SIG-M5 treated with dmso at 0.1 percent for 504 hours (cell line): Measurements from ENCODE around the gene PTH2.
"Not testable (repeated sequence)": the region's sequence is repeated elsewhere in the genome, so short reads cannot be mapped to it uniquely, and the experiment has no call there.

Source experiments
- DNase-seq: peaks from one replicate; lab custom pipeline; 2025; ENCODE audit not compliant: unreplicated experiment; lab: John Stamatoyannopoulos, UW

Gene PTH2

DNA sequence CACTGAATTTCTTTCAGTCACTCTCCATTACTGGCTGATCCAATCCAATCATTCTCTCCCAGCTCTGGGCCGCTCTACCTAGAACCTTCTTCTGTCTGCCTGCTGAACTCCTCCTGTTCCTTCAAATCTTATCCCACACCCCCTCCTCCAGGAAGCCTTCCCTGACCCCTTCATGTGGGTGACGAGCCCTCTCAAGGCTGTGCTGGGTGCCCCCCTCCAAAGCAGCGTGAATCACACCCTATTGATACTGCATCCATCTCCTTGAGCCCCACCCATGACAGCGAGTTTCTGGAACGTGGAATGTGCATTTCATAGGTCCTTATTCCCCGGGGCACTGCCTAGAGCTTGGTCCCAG, 25.2 kb upstream of the PTH2 start:
- DNase-seq: no peak

DNA sequence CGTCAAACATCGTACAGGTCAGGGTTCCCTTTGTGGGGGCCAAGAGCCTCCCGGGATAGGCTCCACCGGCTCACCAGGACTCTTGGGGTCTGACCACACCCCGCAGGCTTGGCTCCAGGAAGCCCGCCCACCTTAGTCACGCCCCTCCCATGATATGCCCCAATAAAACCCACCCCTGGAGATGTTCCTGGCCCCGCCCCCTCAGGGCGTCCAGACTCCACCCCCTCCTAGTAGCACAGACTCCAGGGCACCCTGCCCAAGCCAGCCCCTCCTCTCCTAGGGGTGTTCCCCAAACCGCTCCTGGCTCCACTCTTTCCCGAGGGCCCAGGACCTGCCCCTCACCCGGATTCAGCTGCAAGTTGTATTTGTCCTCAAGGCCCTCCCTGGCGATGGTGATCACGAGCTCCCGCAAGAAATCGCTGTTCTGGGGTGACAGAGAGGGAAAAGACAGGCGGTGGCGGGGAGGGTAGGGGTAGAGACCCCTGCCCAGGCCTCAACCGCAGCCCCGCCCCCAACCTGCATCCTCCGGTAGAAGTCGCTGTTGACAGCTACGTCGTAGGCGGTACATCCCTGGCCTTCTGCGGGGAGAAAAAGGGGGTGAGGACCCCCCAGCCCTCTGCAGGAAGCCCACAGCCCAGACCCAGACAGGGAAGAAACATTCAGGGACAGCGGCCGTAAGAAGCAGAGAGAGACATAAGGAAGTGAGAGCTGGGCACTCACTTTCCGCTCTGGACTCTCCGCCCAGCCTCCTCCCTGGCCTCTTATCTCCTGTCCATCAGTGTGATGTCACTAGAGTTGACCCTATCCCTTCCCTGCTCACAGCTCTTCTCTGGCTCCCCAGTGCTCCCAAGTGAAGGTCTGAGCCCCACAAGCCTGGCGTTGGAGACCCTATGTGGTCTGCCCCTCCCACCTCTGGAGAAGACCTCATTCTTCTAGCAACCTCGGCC, 24.5 kb upstream of the PTH2 start:
- no peak for DNase-seq

DNA sequence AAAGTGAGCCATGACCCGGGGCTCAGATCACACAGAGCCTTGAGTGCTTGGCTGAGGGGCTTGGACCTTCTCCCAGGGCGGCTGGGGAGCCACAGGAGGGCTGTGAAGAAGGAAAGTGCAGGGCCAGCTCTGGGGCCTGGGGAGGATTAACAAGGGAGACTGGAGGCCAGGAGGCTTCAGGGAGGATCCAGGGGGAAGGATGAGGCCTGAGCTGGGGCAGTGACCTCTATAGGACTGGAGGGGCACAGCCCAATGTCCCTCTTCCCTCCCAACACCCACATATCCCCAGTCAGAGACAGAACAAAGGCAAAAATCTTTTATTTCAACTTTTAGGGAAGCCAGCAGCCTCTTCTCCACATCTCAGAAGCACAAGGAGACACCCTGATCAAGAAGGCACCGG, 22.8 kb upstream of the PTH2 start:
- no peak for DNase-seq

DNA sequence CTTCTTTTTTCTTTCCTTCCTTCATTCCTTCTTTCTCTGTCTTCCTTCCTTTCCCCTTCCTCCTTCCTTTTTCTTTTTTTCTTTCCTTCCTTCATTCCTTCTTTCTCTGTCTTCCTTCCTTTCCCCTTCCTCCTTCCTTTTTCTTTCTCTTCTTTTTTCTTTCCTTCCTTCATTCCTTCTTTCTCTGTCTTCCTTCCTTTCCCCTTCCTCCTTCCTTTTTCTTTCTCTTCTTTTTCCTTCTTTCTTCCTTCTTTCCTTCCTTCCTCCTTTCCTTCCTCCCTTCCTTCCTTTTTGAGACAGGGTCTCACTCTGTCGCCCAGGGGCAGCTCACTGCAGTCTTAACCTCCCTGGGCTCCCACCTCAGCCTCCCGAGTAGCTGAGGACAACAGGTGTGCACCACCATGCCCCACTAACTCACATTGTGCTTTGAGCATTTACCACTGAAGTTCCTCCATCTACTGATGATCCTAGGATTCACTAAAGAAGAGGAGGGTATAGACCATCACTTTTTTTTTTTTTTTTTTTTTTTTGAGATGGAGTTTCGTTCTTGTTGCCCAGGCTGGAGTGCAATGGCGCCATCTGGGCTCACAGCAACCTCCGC, 21.0 kb upstream of the PTH2 start:
- not testable (repeated sequence) for DNase-seq

DNA sequence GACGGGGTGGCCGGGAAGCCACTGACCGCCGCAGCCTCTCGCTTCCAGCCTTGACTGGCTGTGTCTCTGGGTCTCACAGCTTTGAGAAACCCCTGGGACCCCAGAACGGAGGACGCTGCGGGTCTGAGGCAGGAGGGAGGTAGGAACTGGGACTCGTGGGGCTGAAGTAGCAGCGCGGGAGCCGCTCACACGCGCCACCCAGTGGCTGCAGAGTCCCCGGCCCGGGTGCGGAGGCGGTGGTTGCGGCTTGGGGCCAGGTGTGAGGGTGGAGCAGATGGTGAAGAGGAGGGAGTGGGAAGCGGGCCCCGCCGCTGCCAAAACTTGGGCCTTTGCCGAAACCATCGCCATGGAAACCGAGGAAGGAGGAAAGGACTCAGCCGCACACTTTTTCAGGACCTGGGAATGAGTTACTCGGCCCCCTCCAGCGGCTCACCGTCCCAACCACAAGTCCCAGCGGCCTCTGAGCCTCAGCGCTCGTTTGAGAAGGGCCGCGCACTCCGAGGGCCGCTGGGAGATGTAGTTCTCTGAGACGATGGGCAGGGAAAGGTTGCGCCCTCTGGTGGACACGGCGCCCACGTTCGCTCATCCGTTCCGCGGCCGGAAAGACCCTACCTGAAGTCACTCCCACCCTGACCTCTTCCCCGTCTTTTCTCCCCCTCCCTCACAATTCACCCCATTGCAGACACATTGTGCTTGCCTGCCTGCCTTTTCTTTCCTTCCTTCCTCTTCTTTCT, 20.3 kb upstream of the PTH2 start:
- DNase-seq: peak; percentile 93

DNA sequence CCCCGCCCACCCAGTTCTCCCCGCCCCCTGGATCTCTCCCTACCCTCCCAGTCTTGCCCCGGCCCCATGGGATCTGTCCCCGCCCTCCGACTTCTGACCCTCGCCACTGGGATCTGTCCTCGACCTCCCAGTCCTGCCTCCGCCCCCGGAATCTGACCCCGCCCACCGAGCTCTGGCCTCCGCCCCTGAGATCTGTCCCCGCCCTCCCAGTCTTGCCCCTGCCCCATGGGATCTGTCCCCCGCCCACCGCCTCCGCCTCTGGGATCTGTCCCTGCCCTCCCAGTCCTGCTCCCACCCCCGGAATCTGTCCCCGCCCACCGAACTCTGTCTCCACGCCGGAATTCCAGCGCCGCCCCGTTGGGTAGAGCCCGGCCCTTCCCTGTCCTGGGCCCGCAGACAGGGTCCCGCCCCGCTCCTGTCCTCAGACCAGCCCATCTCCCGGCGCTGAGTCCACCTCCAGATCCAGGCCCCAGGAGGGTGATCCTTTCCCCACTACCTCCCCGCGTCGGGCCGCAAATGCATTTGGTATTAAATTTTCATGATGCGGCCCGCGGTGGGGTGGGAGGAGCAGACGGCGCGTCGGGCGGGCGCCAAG, 19.6 kb upstream of the PTH2 start:
- peak; percentile 58 for DNase-seq

DNA sequence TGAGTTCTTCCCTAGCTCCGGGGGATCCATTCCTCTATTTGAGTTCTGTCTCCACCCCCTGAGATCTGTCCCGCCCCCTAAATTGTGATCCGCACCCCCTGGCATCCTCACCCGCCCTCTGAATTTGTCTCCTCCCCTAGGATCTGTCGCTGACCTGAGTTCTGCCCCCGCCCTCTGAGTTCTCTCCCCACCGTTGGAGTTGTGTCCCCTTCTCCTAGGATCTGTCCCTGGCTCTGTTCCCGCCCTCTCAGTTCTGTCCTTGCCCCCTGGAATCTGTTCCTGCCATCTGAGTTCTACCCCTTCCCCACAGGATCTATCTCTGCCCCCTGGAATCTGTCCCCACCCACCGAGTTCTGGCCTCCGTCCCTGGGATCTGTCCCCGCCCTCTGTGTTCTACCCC, 19.1 kb upstream of the PTH2 start:
- no peak for DNase-seq

DNA sequence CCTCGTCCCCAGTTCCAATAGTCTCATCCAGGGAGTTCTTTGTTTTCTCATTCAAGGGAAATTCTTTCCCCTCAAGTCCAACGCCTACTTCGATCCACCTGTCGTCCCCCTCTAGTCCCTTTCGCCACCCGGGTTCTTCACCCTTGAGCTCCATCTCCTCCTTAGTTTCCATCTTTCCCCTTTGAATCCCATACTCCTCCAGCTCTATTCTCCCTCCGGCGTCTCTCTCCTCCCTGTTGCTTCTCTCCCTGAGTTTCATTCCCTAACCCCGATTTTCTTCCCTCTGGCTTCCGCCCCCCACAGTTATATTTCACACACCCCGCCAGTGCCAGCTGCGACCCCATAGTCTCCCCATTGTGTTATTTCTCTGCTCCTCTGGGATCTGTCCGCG, 18.7 kb upstream of the PTH2 start:
- DNase-seq: no peak

DNA sequence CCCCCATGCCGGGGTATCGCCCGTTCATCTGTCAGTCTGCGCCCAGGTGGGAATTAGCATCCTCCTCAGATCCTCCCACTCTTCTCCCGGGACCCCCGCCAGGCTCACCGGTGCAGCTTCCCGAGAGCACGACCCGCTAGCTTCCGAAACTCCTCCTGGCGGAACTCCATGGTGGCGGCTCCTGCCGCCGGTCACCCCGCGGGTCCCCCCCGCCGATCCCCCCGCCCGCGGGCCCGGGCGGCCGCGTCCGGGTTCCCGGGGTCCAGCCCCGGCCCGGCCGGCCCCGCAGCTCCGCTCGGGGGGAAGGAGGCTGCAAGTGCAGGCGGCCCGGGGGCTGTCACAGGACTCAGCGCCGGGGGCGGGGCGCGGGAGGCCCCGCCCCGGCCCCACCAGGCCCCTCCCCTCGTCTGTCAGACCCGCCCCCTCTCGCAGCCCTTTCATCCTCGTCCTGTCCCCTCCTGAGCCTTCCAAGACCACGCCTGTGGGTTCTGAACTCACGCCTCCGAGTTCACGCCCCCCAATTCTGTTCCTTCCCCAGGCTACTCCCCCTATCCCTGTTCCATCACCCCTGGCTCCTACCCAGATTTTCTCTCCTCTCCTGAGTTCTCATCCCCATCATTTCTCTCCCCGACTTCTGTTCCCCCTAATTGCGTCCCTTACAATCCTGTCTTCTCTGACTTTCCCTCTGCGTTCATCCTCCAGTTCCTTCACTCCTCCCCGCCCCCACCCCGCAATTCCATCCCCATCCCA, 18.1 kb upstream of the PTH2 start, which contains the start of gene SLC17A7:
Gene SLC17A7 (minus strand): TSS at position 318 of the 750 bp plus-strand sequence. CDS start 148 bp downstream, at position 170.
- no peak for DNase-seq

DNA sequence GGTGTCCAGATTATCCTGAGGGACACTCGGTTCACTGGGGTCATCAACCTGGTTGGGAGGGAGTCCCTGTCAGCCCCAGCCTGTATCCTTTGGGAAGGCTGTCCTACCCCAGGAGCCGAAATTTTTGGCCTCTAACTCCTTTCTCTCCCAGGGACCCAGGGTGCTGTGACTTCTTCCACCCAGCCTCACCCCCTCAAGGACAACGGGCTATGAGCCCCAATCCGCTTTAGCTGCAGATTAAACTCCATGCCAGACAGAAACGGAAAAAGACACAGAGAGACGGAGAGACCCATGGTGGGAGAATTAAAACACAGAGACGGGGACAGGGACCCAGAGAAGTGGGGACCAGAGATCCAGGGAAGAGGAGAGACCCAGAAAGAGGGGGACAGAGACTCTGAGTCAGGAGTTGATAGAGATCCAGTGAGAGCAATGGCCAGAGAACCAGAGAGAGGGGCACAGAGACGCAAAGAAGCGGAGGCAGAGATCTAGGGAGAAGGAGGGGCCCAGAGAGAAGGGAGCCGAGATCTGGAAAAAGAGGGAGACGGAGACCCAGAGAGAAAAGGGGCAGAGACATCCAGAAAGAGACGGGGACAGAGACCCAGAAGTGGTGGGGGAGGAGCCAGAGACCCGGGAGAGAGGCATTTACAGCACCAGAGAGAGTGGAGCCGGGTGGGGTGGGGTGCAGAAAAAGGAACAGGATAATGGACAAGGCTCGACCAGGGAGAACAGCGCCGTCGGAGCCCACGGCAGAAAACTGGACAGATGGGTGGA, 17.4 kb upstream of the PTH2 start:
- DNase-seq: no peak

DNA sequence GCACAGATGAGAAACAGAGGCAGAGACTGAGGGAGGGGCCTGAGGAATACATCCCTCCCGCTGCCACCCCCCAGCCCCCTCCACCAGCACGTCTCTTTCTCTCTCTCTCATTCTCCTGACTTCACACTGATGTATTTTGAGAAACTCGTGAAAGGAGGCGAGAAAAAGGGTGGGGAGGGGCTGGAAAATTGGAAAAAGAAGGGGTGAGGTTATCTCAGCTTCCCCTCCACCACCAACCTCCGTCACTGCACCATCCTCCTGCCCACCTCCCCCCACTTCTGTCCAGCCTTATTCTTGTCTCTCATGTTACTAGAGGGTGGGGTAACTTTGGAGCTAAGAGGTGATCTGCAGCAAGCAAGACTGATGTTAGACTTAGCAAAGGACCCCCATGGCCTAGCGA, 16.6 kb upstream of the PTH2 start:
- no peak for DNase-seq

DNA sequence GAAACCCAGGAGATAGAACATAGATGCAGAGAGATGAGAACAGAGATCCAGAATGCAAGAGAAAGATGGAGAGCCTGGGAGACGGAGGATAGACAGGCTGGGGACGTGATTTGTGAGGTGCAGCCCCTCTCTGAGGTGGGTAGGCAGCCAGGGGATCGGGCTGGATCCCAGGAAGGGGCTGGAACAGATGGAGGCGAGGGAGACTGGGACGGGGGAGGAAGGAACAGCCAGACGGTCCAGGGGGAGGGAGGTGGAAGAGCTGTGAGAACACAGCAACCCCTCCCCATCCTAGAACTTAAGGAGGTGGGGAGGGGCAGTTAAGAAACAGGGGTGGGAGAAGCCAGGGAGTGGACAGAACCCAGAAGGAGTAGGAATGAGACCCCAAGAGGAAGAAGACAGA, 15.0 kb upstream of the PTH2 start:
- no peak for DNase-seq

DNA sequence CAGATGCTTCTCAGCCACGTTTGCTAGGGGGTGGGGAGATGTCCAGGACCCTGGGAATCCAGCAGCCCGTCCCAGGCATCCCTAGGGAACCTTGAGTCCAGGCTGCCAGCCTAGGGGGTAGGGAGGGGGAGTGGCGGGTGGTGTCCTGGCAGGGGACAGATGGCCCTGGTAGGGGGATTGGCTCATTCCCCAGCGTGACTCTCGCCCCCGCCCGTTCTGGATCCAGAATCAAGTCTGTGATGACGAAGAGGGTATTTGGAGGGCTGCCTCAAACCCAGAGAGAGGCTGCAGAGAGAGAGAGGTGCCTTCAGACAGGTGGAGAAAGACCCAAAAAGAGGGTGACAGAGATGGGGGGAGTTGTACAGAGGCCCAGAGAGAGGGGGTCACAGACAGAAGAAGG, 14.0 kb upstream of the PTH2 start:
- no peak for DNase-seq

DNA sequence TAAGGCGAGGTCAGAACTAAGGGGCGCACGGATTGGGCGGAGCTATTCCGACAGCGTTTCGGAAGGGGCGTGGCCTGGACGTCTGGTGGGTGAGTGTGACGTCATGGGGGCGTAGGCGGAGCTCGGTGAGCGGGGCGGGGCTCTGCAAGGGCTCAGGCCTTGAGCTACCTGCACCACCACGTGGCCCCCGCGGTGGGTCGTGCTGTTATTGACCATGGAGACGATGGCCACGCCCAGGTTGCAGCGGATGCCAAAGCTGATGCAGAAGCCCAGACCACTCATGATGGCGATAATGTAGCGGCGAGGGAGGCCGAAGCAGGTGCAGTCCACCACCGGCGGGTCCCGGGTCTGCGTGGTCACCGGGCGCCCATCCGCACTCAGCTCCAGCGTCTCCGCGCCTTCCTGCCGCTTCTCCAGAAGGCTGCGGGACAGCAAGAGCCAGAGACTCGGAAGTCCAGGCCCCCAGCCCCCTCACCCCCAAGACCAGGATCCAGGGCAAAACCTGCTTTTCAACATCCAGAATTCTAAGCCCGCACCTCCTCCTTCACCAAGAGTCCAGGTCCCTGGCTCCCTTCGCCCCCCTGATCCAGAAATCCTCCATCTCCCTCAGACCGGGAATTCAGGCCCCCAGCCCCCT, 13.3 kb upstream of the PTH2 start:
- DNase-seq: no peak

DNA sequence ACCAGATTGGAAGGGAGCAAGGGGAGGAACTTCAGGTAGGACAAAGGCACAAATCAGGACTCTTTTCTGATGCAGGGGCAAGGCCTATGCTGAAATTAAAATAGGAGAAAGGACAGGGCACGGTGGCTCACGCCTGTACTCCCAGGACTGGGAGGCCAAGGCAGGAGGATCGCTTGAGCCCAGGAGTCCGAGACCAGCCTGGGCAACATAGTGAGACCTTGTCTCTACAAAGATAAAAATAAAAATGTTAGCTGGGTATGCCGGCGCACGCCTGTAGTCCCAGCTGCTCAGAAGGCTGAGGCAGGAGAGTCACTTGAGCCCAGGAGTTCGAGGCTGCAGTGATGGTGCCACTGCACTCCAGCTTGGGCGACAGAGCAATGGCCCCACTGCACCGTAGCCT, 12.4 kb upstream of the PTH2 start:
- no peak for DNase-seq

DNA sequence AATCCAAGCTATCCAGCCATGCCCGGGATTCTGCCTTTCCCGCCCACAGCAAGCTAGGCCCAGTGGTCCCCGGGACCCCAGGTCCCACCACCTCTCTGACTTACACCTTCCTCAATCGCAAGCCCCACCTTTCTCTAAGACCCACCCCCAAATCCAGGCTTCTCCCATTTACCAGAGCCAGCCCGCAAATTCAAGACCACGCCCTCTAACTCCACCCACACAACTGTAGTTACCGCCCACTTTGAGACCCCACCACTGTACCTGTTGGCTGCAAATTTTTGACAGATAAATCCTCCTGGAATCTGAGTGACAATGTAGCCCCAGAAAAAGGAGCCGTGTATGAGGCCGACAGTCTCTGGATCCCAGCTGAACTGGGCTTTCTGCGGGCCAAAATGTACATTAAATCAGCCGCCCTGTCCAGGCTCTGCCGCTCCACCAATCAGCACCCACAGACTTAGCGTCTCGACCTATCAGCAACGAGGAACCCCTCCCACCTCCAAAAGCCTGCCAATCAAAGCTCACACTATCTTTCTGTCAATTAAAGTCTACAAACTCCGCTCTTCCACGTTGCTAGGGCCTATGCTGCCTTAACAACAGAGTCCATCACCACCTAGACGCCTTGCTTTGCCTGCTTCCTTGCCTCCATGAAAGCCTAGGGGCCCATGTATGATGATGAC, 11.8 kb upstream of the PTH2 start:
- no peak for DNase-seq

DNA sequence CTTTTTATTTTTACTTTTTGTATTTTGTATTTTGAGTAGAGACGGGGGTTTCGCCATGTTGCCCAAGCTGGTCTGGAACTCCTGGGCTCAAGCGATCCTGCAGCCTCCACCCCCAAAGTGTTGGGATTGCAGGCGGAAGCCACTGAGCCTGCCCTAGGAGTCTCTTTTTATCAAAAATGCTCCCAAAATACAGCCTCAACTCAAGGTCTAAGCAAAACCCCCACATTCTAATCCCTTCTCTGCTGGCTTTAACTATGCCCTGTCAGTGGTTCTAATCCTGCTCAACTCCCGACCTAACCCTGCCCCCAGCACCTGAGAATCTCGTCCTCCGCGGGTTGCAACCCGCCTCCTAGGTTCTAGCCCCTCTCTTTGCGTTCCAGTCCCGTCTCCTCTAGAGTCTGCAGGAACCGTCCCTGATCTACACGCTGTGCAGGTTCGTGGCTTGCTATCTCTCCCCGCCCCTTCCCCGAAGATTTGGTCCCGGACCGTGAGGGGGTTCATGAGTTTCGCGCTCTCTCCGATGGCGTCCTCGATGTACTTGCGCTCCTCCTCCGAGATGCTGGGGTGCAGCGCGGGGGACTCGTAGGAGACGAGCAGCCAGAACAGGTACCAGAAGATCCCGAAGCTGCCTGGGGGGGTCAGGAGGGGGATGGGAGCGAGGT, 10.1 kb upstream of the PTH2 start:
- no peak for DNase-seq
